GM21367 (cell line): ENCODE results near the gene NANOGP8.
"Not testable (repeated sequence)": the region's sequence is repeated elsewhere in the genome, so short reads cannot be mapped to it uniquely, and the experiment has no call there.

ENCODE experiments used
- ATAC-seq: cut with Tn5 transposase; IDR thresholded peaks from one replicate; pipeline ENCODE4 v1.9.1; 2021; ENCODE audit not compliant: unreplicated experiment

The NANOGP8 gene

GRCh38 chr15:35095941-35096340, 10.8 kb upstream of the NANOGP8 start:
- ATAC-seq: no peak

- no peak for ATAC-seq
Observed at GRCh38 chr15:35092846-35093245, 7.8 kb upstream of the NANOGP8 start.

- ATAC-seq: no peak
Observed at GRCh38 chr15:35092311-35092710, 7.2 kb upstream of the NANOGP8 start.

GRCh38 chr15:35090104-35090807, 5.2 kb upstream of the NANOGP8 start:
- ATAC-seq: no peak

GRCh38 chr15:35089551-35089950, 4.5 kb upstream of the NANOGP8 start:
- ATAC-seq: no peak

DNA sequence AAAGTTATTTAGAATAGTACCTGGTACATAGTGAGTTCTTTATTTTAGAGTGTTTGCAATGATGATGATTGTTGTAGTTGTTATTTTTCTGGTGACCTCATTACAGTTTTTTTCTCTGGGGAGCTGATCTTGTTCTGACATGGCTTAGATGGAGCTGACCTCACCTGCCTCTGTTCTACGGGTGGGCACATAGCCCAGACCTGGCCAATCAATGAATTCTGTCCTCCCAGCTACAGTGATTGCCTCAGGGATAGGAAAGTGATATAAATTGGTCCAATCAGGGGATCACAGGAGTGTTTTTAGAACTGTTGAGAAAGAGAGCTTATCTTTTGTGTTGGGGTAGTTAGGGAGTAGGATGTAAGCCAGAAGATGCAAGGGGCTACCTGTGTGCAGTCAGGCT, 3.2 kb upstream of the NANOGP8 start:
- no peak for ATAC-seq

DNA sequence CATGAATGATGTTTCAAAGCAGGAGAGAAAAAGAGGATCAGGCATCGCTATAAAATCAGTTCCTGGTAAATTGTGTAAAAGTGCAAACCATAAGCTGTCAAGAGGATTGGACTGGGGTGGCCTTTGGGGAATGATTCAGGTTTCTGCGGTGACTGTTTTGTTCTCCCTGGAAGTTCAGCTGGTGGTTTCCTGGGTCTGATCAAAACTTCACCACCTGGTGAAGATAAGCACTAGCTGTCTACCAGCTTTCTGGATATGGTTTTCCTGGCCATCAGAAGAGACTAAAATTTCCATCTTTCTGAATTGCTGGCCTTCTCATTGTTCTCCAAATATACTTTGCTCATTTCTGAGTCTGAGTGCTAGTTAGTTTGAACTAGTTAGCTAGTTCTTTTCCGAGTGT, 2.7 kb upstream of the NANOGP8 start:
- no peak for ATAC-seq

- ATAC-seq: not testable (repeated sequence)
Observed at GRCh38 chr15:35082371-35083348, 2.4 kb downstream of the NANOGP8 start.

DNA sequence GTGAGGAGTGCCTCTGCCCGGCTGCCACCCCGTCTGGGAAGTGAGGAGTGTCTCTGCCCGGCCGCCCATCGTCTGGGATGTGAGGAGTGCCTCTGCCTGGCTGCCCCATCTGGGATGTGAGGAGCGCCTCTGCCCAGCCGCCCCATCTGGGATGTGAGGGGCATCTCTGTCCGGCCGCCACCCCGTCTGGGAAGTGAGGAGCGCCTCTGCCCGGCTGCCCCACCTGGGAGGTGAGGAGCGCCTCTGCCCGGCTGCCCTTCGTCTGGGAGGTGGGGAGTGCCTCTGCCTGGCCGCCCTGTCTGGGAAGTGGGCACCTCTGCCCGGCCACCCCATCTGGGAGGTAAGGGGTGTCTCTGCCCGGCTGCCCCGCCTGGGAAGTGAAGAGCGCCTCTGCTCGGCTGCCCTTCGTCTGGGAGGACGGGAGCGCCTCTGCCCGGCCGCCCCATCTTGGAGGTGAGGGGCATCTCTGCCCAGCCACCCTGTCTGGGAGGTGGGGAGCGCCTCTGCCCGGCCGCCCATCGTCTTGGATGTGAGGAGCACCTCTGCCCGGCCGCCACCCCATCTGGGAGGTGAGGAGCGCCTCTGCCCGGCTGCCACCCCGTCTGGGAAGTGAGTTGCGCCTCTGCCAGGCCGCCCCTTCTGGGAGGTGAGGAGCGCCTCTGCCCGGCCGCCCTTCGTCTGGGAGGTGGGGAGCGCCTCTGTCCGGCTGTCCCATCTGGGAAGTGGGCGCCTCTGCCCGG, 3.3 kb downstream of the NANOGP8 start:
- ATAC-seq: not testable (repeated sequence)

- no peak for ATAC-seq
Observed at GRCh38 chr15:35080226-35080625, 4.9 kb downstream of the NANOGP8 start.

- ATAC-seq: no peak
Observed at GRCh38 chr15:35078221-35078915, 6.7 kb downstream of the NANOGP8 start.

DNA sequence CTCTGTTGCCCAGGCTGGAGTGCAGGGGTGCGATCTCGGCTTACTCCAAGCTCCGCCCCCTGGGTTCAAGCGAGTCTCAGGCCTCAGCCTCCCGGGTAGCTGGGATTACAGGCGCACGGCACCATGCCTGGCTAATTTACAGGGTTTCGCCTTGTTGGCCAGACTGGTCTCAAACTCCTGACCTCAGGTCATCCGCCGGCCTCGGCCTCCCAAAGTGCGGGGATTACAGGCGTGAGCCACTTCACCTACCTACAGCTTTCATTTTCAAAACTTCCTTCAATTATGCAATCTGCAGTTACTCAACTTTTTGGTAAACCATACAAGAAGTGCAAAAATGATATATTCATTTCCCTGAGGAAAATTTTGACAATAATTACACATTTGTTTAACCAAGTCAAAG, 14.0 kb downstream of the NANOGP8 start:
- ATAC-seq: no peak

- ATAC-seq: no peak
Observed at GRCh38 chr15:35068846-35069475, 16.1 kb downstream of the NANOGP8 start.

- no peak for ATAC-seq
Observed at GRCh38 chr15:35067496-35068347, 17.4 kb downstream of the NANOGP8 start.

DNA sequence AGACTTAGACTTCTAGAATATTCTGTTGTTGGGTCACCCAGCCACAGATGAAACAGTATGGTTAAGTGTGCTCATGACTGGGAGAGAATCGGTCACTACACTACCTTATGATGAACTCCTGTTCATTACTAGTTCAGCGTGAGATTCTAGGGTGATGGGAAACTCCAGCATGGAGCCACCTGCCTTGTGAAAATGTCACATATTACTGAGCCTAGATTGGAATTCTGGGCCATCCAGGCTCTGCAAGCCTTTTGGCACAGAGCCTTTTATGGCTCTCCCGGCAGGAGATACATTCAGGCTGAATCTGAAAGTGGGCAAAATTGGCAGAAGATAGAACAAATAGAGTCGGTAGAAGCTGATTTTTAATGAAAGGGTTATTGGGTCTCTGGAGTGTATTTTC, 19.0 kb downstream of the NANOGP8 start:
- ATAC-seq: no peak

DNA sequence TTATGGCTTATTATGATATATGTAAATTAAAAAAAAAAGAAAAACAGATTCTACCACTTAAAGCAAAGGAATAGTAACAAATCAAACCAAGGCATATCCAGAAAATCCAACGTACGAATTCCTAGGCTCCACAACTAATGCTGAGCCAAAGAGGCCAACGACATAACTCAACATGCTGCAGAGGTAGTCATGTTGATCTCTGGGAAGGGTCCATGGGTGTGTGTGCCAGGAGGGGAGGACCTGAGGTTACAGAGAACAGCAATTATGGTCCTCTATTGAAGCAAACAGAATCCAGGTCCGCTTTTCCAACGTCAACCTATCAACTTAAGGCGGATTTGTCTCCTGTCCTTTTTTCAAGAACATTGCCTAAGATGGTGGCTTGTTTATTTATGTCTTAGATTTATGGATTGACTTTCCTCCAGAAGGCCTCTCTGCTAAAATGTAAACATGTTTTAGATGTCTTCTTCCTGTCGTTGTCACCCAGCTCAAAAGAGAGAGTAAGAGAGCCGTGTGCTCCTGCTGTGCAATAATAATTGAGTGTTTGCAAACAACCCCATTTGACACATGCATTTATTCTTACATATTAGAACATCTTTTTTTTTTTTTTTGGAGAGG, 20.4 kb downstream of the NANOGP8 start:
- no peak for ATAC-seq

GRCh38 chr15:35062738-35063099, 22.4 kb downstream of the NANOGP8 start:
- ATAC-seq: no peak

DNA sequence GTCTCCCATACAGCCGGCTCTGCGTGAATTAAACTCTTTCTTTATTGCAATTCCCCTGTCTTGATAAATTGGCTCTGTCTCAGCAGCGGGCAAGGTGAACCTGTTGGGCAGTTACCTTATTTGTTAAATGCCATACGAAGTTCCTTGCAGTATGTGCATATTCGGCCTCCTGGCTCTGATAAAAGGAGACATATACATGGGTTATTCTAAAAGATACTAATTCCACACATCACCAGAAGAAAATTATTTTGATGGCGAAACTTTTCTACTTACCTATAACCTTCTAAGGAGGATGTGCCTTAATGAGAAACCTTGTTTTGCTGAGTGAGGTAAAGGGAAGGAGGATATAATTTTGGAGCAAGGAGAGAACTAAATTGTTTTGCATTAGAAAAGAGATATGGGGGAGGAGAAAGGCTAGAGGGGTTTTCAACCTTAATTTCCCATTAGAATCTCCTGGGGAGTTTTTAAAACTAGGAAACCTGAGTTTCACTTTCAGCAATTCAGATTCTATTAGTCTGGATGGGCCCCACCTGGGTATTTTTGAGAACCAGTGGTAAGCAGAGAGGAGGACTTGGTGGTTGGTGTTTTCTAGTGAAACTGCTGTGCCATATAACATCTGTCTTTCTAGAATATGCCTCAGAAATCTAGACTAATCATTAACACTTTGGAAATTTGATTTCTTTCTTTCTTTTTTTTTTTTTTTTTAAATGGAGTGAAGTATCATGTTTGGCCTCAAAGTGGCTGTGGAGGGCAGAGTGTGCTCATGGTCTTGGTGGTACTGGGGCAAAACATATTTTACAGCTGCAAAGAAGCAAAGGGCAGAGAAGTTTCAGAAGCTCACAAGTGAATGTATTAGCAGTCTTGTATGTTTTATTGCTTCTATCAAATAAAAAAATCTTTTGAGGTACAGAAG, 23.0 kb downstream of the NANOGP8 start:
- no peak for ATAC-seq
